HL-60/S4 (cell line): ENCODE results near the gene TBRG4.
"Not testable (repeated sequence)": the region's sequence is repeated elsewhere in the genome, so short reads cannot be mapped to it uniquely, and the experiment has no call there.

Source experiments
- in situ Hi-C: fragments of 300-500 bp; cut with MboI; formaldehyde crosslinking; loops from 2 replicates; pipeline ENCODE4 v1.14.3; 2022; ENCODE audit warnings: low sequenced_read_pairs

The TBRG4 gene

DNA sequence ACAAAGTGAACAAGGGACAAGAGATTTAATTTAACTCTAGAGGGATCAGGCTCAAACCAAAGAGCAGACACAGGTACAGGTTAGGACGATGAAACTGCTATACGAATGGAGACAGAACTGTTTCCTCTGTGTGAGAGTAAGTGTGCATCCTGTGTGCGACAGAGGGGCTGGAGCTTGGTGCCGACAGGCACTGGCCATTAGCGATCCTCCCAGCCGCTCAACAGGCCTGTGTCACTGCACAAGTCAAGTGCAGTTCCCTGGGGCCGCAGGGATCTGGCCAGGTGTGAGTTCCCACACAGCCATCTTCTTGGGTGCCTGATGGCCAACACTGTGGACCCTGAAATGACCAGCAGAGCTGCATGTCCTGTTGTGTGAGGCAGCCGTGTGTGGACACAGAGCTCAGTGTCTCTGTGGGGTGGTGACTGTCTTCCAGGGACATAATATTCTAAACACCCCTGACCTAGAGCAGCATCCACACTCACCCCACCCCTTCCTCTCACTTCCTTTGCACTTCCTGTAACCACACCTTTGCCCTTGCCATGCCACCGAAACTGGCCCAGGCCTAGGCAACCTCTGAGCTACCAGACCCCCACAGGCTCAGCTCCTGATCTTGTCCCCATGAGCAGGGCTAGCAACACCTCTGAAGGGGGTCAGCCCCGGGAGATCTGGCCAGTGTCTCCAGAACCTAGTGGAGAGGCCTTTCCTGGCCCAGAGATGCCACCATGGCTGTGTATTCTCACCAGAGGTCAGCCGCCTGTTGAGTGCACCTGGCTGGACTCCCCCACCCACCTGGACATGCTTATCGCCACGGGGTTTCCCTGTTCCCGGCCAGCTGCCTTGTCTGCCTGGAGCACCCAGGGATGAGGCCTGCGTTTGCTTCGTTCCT is 11.7 kb upstream of the TBRG4 start:
- in situ Hi-C loops: no loop called here

DNA sequence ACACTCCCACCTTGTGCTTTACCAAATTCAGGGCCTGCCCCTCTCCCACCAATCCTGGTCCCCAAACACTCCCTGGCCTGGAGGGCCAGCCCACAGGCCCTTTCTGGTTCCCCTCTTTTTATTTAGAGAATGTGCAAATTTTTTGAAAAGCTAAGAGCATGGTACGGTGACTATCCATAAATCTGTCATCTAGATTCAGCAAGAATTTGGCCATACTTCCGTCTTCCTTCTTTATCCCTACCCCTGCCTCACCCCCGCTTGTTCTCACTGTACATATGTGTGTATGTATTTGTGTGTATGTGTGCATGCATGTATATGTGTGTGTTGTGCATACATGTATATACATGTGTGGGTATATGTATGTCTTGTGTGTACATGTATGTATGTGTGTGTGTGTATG is 8.1 kb upstream of the TBRG4 start:
- in situ Hi-C loops: no loop called here

DNA sequence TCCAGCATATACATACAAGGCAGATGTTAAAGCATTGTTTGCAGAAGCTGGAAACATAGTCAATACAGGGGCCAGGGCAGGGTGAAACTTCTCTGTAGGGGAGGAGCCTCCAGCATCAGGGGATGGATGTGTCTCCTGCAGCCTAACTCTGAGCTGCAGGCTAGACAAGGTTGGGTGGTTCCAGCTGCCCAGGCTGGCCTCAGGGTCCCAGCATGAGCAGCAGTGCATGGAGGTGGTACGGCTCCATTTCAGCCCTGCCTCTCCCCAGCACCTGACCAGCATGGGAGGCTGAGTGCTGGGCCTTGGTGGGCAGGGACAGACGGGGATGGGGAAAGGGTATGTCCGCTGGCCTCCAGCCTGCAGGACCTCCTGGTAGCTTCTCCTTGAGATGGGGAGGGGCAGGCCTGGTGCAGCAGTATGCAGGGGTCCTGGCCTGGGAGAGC is 7.4 kb upstream of the TBRG4 start:
- in situ Hi-C loops: no loop called here

DNA sequence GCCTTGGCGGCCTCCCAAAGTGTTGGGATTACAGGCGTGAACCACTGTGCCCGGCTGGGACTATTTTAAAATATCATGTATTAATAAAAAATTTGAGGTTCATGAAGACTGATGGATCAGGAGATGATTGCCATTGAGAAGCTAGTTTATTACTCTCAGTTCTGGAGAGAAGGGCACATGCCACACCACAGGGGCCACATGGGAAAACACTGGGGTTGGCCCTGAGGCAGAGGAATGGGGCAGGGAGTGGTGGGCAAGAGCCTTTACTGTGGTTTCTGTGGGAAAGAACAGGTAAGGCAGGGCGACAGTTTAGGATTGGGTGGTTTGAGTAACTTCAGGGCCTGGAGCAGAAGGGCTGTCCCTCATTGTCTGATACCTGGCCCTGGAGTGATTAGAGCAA is 6.8 kb upstream of the TBRG4 start:
- in situ Hi-C loops: no loop called here

DNA sequence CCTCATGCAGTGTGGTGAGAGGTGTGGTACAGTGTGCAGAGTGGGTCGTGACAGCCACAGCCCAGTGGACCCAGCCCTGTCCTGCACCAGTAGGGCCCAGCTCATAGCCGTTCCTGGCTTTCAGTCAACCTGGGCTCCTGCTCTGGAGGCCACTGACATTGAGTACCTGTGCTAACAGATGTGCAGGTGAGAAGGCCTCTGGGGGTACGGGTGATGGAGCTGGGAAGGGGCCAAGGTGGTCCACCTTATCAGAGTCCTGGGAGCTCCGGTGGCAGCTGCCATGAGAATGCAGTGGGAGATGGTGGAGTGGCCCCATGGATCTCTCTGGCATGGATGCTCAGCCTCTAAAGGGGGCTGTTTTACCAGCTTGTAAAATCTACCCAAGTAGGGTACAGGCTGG is 6.1 kb upstream of the TBRG4 start:
- in situ Hi-C loops: no loop called here

DNA sequence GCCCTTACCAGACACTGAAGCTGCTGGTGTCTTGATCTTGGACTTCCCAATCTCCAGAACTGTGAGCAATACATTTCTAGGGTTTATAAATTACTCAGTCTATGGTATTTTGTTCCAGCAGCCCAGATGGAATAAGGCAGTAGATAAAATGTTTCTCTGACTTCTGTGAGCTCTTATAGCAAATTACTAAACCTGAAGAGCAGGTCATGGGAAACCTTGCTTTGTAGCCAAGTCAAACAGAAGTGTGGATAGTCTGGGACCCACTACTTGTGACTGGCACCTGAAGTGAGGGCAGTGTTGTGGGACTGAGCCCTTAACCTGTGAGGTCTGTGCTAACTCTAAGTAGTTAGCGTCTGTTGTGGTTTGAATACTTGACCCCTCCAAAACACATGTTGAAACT is 4.6 kb upstream of the TBRG4 start:
- in situ Hi-C loops: no loop called here

DNA sequence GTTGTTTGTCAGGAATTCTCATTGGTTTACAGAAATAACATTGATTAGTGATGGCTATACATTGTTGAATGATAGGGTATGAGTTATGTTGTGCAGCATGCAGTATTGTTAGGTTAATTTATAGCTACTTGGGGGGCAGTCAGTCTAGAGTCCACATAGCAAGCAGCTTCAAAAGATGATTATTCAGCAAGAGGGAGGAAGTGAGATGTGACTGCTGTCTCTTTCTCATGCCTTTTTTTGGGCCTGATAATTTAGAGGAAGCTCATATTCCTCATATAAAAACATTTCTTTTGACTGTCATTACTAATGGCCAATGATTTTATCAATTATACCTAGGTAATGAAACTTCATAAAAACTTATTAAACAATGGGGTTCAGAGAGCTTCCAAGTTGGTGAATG is 3.4 kb upstream of the TBRG4 start:
- in situ Hi-C loops: no loop called here

DNA sequence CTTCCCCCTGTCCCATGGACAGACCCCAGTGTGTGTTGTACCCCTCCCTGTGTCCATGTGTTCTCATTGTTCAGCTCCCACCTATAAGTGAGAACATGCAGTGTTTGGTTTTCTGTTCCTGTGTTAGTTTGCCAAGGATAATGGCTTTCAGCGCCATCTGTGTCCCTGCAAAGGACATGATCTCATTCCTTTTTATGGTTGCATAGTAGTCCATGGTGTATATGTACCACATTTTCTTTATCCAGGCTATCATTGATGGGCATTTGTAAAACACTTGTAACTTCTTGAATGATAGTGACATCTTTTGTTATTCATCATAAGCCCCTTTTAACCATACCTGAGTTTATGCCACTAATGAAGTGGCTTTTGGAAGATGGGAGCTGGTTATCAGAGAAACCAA is 2.8 kb upstream of the TBRG4 start:
- in situ Hi-C loops: not testable (repeated sequence)

DNA sequence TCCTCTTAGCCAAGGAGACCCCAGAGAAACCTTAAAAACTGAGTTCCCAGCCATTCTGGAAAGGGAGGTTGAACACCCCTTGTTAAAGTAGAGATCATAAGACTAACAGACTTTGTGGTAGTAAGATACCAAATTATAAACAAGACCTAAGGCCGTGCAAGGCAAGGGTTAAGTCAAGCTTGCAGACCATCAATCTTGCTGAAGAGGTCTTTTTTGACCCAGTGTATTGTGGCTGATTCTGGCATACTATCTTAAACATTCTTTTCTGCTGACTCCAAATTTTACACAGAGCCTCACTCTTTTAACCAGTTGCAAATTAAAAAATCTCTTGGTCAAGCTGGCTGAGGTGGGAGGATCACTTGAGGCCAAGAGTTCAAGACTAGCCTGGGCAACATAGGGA is 1.2 kb upstream of the TBRG4 start:
- in situ Hi-C loops: no loop called here

DNA sequence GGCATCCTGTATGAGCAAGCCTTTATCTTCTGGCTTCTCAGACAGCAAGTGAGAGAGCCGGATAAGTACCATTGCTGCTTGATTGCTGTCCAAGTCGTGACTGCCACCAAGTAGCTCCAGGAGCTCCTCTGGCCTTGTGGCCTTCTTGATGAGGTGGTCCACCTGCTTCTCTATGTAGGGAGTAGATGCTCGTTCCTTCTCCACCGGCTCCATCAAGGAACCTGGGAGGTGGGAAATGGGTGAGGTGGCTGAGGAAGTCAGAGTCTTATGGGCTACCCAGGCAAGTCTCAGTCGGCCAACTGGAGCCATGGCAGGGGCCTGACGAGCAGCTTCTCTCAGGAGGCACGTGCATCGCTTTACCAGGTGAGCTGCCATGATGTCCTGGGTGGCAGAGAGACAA is 2.6 kb downstream of the TBRG4 start:
- in situ Hi-C loops: no loop called here

DNA sequence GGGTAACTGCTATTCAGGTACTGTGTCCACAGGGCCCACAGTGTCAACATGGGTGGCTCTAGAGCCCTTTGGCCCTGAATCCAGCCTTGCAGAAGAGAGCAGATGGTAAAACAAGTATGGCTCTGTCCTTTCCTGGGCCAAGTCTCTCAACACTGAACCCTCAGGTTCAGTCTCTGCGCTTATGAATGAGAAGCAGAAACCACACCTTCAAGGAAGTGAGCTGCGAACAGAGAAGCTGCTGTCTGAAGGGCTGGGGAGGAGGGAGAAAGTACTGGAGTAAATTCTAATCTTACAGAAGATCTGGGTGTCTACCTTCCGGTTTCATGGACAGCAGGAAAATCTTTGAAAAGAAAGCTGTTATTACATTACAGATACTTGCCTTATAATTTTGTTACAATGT is 4.1 kb downstream of the TBRG4 start:
- in situ Hi-C loops: no loop called here

DNA sequence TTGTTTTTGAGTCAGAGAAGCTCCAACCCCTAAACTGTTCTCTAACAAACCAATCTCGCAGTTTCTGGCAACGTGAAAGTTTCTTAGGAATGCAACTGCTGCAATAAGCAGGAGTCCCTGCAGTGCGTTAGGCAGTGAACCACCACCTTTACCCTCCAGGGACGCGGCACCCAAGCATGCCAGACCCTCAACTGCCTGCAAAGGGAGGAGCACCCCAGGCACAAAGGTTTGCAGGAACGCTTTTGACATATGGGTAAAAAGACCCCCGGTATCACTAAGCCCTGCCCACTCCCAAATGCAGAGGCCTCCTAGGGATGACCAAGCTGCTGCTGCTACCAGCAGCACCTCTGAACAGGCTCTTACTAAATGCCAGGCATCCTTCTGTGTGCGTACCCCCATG is 4.7 kb downstream of the TBRG4 start:
- in situ Hi-C loops: no loop called here

DNA sequence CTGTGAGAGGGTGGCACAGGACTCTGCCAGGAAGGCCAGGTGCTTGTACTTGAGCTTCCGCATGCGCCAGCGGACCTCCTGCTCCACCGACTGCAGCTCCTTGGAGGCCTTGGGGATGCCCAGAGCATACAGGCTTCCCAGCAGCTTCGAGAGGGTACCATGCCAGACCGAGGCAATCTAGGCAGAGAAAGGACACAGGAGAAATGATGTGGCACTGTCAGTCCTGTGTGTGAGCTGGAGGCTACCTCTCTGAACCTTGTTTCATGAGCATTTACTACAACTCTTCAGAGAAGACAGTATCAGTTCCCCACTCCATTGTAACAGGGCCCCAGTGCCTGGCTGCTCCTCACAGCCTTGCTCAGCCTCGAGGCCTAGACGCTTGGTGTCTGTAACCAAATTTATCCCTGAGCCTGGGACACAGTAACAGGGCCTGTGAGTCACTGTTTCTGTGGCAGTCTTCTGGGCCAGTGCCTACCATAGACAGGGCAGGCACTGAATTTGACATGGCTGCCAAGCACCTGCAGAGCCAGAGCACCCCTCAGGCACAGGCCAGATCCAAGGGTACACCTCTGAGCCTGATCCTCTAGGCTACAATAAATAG is 5.8 kb downstream of the TBRG4 start:
- in situ Hi-C loops: no loop called here

DNA sequence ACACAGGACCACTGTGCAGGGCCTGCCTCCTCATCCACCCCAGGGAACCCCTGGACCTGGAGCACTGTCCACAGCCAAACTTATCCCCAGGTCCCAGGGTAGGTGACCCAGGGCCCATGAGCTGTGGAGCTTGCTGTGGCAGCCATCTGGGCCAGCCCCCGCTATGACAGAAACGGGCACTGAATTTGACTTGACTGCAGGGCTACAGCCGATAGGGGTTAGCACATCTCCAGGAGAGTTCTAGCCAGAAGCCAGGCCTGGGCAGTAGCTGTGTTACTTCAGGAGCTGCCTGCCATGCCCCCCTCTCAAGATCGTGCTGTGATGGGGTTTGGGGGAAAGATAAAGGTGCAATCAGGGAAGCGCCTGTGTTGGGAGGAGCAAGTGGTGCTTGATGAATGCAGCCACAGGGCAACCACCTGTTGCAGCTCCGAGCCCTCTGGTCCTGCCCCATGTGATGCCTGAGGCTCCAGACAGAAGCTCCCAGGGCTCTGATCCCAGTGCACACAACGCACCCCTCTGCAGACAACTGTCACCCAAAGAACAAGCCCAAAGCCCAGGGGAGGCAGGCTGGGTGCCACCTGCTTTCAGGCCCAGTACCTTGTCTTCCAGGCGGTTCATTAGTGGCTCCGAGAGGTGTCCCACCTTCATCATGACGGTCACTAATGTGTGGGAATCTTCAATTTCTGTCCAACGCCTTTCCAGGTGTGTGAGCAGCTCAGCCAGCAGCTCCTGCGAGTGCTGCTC is 6.5 kb downstream of the TBRG4 start:
- in situ Hi-C loops: no loop called here

DNA sequence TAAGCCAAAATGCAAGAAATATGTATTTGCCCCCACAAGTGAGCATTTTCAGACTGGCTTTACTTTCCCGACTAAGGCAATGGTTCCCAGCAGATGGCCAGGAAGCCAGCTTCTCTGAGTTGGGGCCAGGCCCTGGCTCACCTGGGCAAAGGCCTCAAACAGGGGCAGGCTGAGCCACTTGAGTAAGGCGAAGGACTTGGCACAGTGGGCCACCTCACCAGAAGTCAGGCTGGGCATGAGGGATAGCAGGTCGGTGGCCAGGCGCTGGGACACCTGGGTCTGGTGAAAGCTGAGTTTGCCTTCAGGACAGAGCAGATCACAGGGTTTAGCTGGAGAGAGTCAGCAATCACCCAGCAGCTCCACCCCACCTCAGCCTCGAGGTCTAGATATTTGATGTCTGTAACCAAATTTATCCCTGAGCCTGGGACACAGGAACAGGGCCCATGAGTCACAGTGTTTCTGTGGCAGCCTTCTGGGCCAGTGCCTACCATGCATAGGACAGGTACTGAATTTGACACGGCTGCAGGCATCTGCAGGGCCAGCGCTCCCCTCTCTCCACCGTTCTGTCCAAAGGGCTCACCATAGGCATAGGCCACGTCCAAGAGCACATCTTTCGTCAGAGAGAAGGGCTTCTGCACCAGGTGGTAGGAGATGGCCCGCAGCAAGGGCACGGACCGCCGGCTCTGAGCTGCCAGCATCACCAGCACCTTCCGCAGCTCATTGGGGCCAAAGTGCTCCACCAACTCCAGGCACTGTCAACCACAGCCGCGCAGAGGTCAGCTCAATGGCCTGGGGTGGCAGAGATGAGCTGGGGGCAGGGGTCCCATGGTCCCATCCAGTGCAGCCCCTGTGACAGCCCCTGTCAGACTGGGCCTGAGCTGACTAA is 7.3 kb downstream of the TBRG4 start:
- in situ Hi-C loops: no loop called here

DNA sequence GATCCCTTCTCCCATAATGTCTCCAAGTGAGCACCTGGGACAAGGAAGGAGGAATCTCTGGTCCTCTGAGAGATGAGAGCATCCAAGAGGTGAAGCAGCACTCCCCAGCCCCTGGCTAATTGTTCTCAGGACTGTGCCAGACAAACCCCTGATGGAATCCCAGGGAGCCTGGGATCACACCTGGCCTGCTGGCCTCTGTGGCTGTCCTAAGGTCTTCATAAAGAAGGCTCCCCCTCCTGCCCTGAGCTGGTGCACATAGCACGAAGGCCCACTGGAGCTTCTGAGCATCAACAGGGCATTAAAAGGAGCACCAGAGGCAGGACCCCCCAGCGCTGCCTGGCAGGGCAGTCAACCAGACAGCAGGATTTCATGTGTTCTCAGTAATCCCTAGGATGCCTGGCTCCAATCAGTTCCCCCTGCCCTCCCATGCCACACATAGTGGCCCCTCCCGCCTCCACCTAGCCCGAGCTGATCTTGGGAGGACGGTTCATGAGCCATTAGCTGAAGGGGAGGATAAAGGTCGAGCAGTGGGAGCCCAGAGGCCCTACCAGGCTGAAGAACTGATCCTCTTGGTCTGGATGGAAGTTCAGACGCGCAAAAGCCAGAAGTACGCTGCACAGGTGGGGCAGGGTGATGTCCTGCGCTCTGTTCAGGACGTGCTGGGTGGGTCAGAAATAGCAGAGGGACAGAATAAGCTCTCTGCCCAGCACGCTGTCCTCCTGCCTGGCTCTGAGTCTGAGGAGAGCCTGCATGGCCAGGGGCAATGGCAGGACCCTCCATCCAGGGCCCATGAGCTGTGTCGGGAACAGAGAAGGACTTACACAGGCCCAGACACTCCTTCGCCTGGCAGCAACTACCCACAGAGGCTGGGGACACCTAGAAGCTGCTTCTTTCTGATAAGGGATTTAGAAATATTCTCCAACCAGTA is 8.4 kb downstream of the TBRG4 start:
- in situ Hi-C loops: no loop called here

DNA sequence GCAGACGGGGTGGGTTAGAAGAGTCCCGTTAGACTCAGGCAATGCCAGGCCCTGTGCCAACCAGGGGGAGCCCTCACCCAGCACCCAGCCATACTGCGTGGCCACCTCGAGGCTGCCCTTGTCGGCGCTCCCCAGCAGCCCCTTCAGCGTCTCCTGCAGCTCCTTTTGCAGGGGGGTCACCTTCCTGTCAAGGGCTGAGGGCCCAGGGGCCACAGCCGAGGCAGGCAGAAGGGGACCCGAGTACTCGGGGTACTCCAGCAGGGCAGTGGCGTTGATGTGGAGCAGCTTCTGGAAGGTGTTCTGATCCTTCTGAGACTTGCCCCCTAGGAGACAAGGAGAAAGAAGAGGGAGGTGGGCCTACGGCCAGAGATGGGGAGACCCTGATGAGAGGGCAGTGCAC is 9.7 kb downstream of the TBRG4 start:
- in situ Hi-C loops: no loop called here

DNA sequence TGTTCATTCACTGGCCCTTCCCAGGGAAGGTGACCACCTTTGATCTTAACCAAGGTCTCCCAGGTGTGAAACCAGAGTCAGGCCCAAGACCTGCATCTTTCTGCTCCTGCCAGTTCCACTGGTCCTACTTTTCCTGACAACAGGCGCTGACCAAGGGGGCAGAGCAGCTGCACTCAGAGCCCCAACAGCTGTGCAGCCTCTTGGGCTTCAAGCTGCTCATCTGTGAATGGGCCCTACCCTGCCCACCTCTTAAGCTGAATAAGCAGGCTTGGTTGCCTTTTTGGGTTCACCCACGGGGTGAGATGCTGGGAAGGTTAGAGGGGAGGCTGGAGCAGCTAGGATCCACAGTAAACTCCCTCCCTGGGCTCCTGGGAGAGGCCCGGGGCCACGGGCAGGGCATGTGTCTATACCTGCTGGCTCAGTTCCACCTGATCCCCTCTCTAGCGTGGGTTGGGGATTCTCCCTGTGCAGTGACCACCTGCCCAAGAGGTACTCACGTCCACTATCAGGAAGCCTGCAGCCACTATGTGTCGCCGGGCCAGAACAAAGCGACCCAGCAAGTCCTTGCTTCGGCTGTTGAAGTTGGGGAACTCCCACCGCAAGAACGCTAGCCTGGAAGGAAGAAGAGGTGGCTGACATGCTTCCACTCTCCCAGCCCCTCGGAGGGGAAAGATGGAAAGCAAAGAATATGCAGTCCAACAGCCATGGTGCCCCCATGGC is 10.6 kb downstream of the TBRG4 start:
- in situ Hi-C loops: no loop called here
